ENCODE data around the gene DZIP1.
A peak's percentile ranks its signal among the peaks of the same experiment; 100 is the strongest.

The DZIP1 gene

GRCh38 chr13:95541911-95542474 lies 102.5 kb downstream of the DZIP1 start:
- no peak for DNase-seq (ENCODE audit: low spot score)

GRCh38 chr13:95541308-95541707 lies 103.2 kb downstream of the DZIP1 start:
- DNase-seq (ENCODE audit: low spot score), result no peak

GRCh38 chr13:95540888-95541287 lies 103.6 kb downstream of the DZIP1 start:
- DNase-seq (ENCODE audit: low spot score), result peak; percentile 22

- peak; percentile 50 for DNase-seq (ENCODE audit: low spot score)
Measured at GRCh38 chr13:95536632-95537241, 107.8 kb downstream of the DZIP1 start.

- DNase-seq (ENCODE audit: low spot score), result peak; percentile 97
Measured at GRCh38 chr13:95535243-95535642, 109.3 kb downstream of the DZIP1 start.

- peak; percentile 61 for DNase-seq (ENCODE audit: low spot score)
Measured at GRCh38 chr13:95533545-95534160, 110.9 kb downstream of the DZIP1 start.

- DNase-seq (ENCODE audit: low spot score), result peak; percentile 79
Measured at GRCh38 chr13:95530178-95530577, 114.3 kb downstream of the DZIP1 start.

All from kidney tubule cell (primary cell).